HFFc6 (cell line): ENCODE results near the gene FOXB1. TPM values are rescaled to one million over a fixed set of nuclear protein-coding genes. Genes with fewer than 3 reads are reported as not detected.

Source experiments
- DNase-seq: peaks from one replicate; pipeline ENCODE4 v3.0.0-alpha.2; 2018
- H3K27ac Mint-ChIP-seq: 2 replicates; pipeline ENCODE4 v1.8.0; 2020; ENCODE audit warnings: mild to moderate bottlenecking, mixed read lengths
- H3K27me3 Mint-ChIP-seq: 2 replicates; pipeline ENCODE4 v1.8.0; 2021; ENCODE audit warnings: mild to moderate bottlenecking, moderate library complexity, mixed read lengths; ENCODE audit not compliant: insufficient read depth
- H3K36me3 Mint-ChIP-seq: 2 replicates; pipeline ENCODE4 v1.8.0; 2021; ENCODE audit warnings: low read depth, mixed read lengths
- H3K4me1 Mint-ChIP-seq: 2 replicates; pipeline ENCODE4 v1.8.0; 2020; ENCODE audit warnings: low read depth, mixed read lengths
- H3K4me3 Mint-ChIP-seq: 2 replicates; pipeline ENCODE4 v1.8.0; 2020; ENCODE audit warnings: mild to moderate bottlenecking, moderate library complexity, mixed read lengths
- H3K9me3 Mint-ChIP-seq: 2 replicates; pipeline ENCODE4 v1.8.0; 2020; ENCODE audit warnings: mild to moderate bottlenecking, mixed read lengths
- total RNA-seq, 6 experiments: library from RNA; stranded (reverse); fragmentation: NEBNext Ultra II Directional; extraction: Animal tissue kit (Norgen Biotek cat#: 25700); gene quantifications; 2 replicates in 1 of 6; 3 replicates in 5 of 6; pipeline ENCODE4 v1.2.3, GENCODE V29; 2021
- TF ChIP-seq, protein P1 (sequence below): fragments of 200-600 bp; sonication (generic); IDR thresholded peaks from 2 replicates; pipeline ENCODE4 v1.5.0; 2021; ENCODE audit warnings: antibody characterized with exemption, mild to moderate bottlenecking

The FOXB1 gene
- total RNA-seq, 6 experiments from 2014 or later, result not detected

DNA sequence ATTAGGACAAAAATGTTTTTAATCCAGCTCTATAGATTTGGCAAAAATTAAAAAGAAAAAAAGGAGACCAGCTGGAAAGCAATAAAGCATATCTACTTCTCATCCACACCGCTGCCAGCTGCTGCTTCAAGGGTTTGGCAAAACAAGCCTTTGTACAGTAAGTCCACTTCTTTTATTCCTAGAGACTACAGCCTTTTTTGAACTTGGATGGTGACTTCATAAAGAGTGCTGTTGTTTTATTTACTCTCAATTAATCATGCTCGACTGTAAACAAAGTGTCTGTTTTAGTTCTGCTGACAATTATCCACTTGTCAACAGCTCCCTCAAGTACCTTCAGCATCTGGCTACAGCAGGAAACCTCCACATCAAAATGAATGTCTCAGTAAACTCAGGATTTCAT lies 12.3 kb upstream of the FOXB1 start:
- Mint-ChIP-seq H3K36me3 (no peaks in the 10 kb centered on the region), H3K4me3 (no peak overlapping the region), H3K9me3 (no peaks in the 10 kb centered on the region), H3K27me3 (peaks cover 36% of the 10 kb centered on the region), H3K27ac (no peak overlapping the region), H3K4me1 (no peaks in the 10 kb centered on the region)
- TF ChIP-seq, protein P1, sequence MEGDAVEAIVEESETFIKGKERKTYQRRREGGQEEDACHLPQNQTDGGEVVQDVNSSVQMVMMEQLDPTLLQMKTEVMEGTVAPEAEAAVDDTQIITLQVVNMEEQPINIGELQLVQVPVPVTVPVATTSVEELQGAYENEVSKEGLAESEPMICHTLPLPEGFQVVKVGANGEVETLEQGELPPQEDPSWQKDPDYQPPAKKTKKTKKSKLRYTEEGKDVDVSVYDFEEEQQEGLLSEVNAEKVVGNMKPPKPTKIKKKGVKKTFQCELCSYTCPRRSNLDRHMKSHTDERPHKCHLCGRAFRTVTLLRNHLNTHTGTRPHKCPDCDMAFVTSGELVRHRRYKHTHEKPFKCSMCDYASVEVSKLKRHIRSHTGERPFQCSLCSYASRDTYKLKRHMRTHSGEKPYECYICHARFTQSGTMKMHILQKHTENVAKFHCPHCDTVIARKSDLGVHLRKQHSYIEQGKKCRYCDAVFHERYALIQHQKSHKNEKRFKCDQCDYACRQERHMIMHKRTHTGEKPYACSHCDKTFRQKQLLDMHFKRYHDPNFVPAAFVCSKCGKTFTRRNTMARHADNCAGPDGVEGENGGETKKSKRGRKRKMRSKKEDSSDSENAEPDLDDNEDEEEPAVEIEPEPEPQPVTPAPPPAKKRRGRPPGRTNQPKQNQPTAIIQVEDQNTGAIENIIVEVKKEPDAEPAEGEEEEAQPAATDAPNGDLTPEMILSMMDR, result no peak
- no peak for DNase-seq

DNA sequence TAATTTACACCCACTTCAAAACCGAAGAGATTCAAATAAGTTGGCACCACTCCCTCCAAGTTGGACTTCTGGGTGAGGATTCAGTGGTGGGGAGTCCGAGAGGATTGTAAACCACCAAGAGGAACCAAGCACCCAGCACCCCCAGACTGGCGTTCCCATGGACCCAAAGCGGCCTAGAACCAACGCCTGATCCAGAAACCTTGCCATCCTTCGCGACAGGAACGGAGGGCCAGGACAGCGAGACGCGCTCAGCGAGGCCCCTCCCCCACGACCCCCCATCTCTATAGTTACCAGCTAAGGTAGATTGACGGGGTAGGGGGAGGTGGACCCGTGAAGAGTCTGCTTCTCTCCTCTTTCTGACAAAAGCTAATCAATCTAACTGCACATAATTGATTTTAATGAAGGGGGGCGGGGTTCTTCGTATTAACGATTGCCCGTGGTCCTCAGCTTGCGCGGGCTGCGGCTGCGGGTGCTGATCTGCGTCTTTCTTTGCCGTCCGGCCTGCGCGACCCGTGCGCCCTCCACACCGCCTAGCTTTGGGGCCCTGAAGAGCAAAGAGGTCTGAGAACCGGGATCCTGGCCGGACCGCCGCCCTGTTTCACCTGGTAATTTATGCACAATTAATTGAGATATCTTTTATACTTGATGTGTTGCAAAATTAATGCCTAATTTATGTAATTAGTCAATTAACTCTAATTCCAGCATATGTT lies 10.9 kb upstream of the FOXB1 start:
- no peak overlapping the region for H3K27ac Mint-ChIP-seq
- H3K4me3 Mint-ChIP-seq, result no peak overlapping the region
- no peak for DNase-seq
- TF ChIP-seq, protein P1, result no peak
- no peaks in the 10 kb centered on the region for H3K36me3 Mint-ChIP-seq
- peaks cover 46% of the 10 kb centered on the region for H3K27me3 Mint-ChIP-seq
- no peaks in the 10 kb centered on the region for H3K4me1 Mint-ChIP-seq
- H3K9me3 Mint-ChIP-seq, result no peaks in the 10 kb centered on the region

DNA sequence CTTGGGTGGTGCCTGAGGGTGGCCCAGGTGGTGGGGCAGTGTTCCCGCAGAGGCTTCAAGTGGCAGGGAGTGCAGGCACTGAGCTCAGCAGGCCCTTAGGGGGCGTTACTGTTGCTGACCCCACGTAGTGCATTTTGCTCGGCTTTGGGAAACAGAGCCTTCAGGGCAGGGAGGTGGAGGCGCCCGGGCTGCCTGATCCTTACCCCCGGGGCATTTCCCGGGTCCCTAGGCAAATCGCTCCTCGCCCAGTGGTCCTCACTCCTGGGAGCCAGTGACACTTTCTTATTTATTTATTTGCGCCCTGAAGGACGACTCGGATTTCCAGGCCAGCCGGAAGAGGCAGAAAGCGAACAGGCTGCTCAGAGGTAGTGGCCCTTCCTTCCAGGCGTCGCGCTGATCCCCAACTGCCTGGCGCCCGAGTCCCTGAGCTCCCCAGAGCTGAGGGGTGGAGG lies 10.1 kb upstream of the FOXB1 start:
- no peak for DNase-seq
- Mint-ChIP-seq H3K4me1 (no peaks in the 10 kb centered on the region), H3K27me3 (peaks cover 52% of the 10 kb centered on the region), H3K27ac (no peak overlapping the region), H3K9me3 (no peaks in the 10 kb centered on the region), H3K36me3 (no peaks in the 10 kb centered on the region), H3K4me3 (no peak overlapping the region)
- TF ChIP-seq, protein P1, result 0 out of 2 replicates have a peak, but pooled peaks have one; percentile 14

DNA sequence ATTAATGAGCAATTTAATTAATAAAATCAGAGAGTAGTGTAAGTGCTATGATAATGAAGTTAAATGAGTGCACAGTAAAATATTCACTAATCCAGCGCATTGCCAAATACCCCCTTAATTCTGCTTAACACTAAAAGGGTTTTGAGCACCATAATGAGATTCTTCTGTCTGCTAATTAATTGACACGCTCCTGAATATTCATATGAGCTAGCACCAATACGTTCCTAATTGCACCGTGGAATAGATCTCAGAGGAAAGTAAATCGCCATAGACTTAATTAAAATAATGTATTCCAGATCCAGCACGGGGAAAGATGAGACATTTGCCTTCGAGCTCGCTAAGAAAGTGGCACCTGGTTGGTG lies 9.6 kb upstream of the FOXB1 start:
- Mint-ChIP-seq H3K27me3 (peaks cover 55% of the 10 kb centered on the region), H3K27ac (no peak overlapping the region), H3K4me1 (no peaks in the 10 kb centered on the region)

DNA sequence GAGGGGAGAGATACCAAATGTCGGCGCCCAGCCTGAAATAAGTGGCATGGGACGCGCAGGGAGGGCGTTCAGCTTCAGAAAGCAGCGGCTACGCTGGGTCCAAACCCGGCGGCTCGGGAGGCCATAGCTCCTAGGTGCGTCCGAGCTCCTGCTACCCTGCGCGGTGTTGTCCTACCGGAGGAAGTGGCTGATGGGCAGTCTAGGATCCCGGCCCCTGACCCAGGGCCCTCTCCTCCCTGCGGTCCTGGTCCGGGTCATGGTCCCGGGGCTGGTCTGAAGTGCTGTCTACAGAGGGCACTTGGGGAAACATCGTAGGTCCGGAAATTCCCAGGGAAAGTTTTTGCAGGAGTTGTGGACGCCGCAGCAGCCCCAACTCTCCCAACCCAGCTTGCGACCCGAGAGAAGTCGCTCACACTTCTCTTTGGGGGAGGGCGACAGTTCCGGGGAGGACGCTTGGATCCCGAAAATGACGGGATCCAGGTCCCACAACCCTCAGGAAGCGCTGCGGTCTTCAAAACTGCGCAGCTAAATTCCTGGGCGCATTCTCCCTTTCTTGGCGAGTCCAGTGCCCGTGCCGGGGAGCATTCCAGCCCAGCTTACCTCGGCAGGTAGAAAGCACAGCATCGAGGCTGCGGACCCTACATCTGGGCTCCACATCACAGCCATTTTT lies 9.1 kb upstream of the FOXB1 start:
- no peaks in the 10 kb centered on the region for H3K36me3 Mint-ChIP-seq
- peaks cover 57% of the 10 kb centered on the region for H3K27me3 Mint-ChIP-seq
- H3K9me3 Mint-ChIP-seq, result no peaks in the 10 kb centered on the region
- no peak overlapping the region for H3K4me3 Mint-ChIP-seq
- no peak for DNase-seq
- no peaks in the 10 kb centered on the region for H3K4me1 Mint-ChIP-seq
- no peak overlapping the region for H3K27ac Mint-ChIP-seq
- TF ChIP-seq, protein P1, result no peak

More for the DNA sequence above, 9.6 kb upstream of the FOXB1 start:
- H3K36me3 Mint-ChIP-seq, result no peaks in the 10 kb centered on the region
- no peaks in the 10 kb centered on the region for H3K9me3 Mint-ChIP-seq
- no peak for DNase-seq
- no peak overlapping the region for H3K4me3 Mint-ChIP-seq
- TF ChIP-seq, protein P1, result no peak
